ENCODE results near the gene SPTSSB. TPM values are rescaled to one million over a fixed set of nuclear protein-coding genes. Genes with fewer than 3 reads are reported as not detected.

Gene SPTSSB
- total RNA-seq, 4 donors from 2014 or later, result not detected

GRCh38 chr3:161319867-161320266, 51.5 kb downstream of the SPTSSB start:
- H3K9me3 ChIP-seq, result no peaks in the 10 kb centered on the region
- WGBS, 2 donors, result 87 to 93% methylated on average over 2 to 3 of the region's 3 CpGs
- DNase-seq, result no peak
- TF ChIP-seq CTCF (IDR thresholded peaks at IDR 0.05) (no peak), POLR2A (IDR thresholded peaks at IDR 0.05) (no peak)
- H3K27ac ChIP-seq, result no peak overlapping the region
- no peak overlapping the region for H3K4me3 ChIP-seq (replicated peaks in 1 of 3)
- H3K36me3 ChIP-seq, result no peaks in the 10 kb centered on the region
- intact Hi-C loops (cut with DNase I), result no loop called here
- H3K4me1 ChIP-seq, result no peaks in the 10 kb centered on the region
- no peaks in the 10 kb centered on the region for H3K27me3 ChIP-seq

GRCh38 chr3:161317077-161317476, 54.2 kb downstream of the SPTSSB start:
- WGBS, 2 donors, result 98% methylated on average over 2 of the region's 2 CpGs
- H3K4me1 ChIP-seq, result no peaks in the 10 kb centered on the region
- H3K36me3 ChIP-seq, result no peaks in the 10 kb centered on the region
- no peaks in the 10 kb centered on the region for H3K27me3 ChIP-seq
- H3K4me3 ChIP-seq (replicated peaks in 1 of 3), result no peak overlapping the region
- TF ChIP-seq CTCF (IDR thresholded peaks at IDR 0.05) (no peak), POLR2A (IDR thresholded peaks at IDR 0.05) (no peak)
- DNase-seq, result no peak
- H3K27ac ChIP-seq, result no peak overlapping the region
- no peaks in the 10 kb centered on the region for H3K9me3 ChIP-seq
- intact Hi-C loops (cut with DNase I), result no loop called here

- Histone ChIP-seq H3K27ac (no peak overlapping the region), H3K36me3 (no peaks in the 10 kb centered on the region), H3K9me3 (no peaks in the 10 kb centered on the region), H3K4me1 (no peaks in the 10 kb centered on the region), H3K4me3 (replicated peaks in 1 of 3) (no peak overlapping the region), H3K27me3 (no peaks in the 10 kb centered on the region)
- DNase-seq, result no peak
- 85 to 88% methylated on average over 3 of the region's 3 CpGs for whole genome bisulfite sequencing, 2 donors
- TF ChIP-seq POLR2A (IDR thresholded peaks at IDR 0.05) (no peak), CTCF (IDR thresholded peaks at IDR 0.05) (no peak)
- intact Hi-C loops (cut with DNase I), result no loop called here
These were observed 55.2 kb downstream of the SPTSSB start for GRCh38 chr3:161316006-161316689.

- no peak for DNase-seq
- no peak overlapping the region for H3K4me3 ChIP-seq (replicated peaks in 1 of 3)
- no peak overlapping the region for H3K27ac ChIP-seq
- WGBS, 2 donors, result 82 to 89% methylated on average over 3 of the region's 3 CpGs
- no peaks in the 10 kb centered on the region for H3K36me3 ChIP-seq
- H3K27me3 ChIP-seq, result no peaks in the 10 kb centered on the region
- intact Hi-C loops (cut with DNase I), result no loop called here
- H3K9me3 ChIP-seq, result no peaks in the 10 kb centered on the region
- TF ChIP-seq POLR2A (IDR thresholded peaks at IDR 0.05), result no peak
- no peak for TF ChIP-seq CTCF (IDR thresholded peaks at IDR 0.05)
- H3K4me1 ChIP-seq, result no peaks in the 10 kb centered on the region
These were observed 56.4 kb downstream of the SPTSSB start for GRCh38 chr3:161314836-161315395.

GRCh38 chr3:161310649-161311423, 60.5 kb downstream of the SPTSSB start:
- Histone ChIP-seq H3K4me1 (no peaks in the 10 kb centered on the region), H3K4me3 (replicated peaks in 1 of 3) (no peak overlapping the region), H3K27me3 (no peaks in the 10 kb centered on the region), H3K9me3 (no peaks in the 10 kb centered on the region), H3K36me3 (no peaks in the 10 kb centered on the region), H3K27ac (no peak overlapping the region)
- TF ChIP-seq POLR2A (IDR thresholded peaks at IDR 0.05) (no peak), CTCF (IDR thresholded peaks at IDR 0.05) (no peak)
- intact Hi-C loops (cut with DNase I), result no loop called here
- DNase-seq, result no peak
- 72 to 78% methylated on average over 5 of the region's 5 CpGs for WGBS, 2 donors

All from thyroid gland (tissue), 4 donors.